HG03280 (cell line): Measurements from ENCODE around the gene GEMIN5.
"Not testable (repeated sequence)": the region's sequence is repeated elsewhere in the genome, so short reads cannot be mapped to it uniquely, and the experiment has no call there.

ENCODE experiments used
- ATAC-seq: cut with Tn5 transposase; IDR thresholded peaks from one replicate; pipeline ENCODE4 v1.9.1; 2021; ENCODE audit warnings: mild to moderate bottlenecking, moderate library complexity; ENCODE audit not compliant: unreplicated experiment

The GEMIN5 gene

GRCh38 chr5:154937718-154938466 is at the start of gene GEMIN5:
Gene GEMIN5, minus strand, starts transcription at chr5:154938211. Its CDS starts 78 bp downstream, at chr5:154938133.
- peak; percentile 86 for ATAC-seq

DNA sequence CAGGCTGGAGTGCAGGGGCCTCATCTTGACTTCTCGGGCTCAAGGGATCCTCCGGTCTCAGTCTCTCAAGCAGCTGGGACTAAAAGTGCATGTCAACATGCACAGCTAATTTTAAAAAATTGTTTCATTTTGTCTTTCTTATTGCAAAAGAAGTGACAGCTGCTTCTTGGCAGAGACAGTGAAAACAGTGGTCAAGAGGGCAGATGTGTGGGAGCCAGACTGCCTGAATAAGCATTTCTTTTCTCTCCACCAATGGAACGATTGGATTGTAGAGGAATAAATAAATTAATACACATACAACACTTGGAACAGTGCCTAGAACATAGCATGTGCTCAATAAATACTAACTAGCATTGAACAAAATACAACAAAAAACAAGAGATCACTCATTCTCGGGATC is 48.1 kb upstream of the GEMIN5 start:
- ATAC-seq = no peak

DNA sequence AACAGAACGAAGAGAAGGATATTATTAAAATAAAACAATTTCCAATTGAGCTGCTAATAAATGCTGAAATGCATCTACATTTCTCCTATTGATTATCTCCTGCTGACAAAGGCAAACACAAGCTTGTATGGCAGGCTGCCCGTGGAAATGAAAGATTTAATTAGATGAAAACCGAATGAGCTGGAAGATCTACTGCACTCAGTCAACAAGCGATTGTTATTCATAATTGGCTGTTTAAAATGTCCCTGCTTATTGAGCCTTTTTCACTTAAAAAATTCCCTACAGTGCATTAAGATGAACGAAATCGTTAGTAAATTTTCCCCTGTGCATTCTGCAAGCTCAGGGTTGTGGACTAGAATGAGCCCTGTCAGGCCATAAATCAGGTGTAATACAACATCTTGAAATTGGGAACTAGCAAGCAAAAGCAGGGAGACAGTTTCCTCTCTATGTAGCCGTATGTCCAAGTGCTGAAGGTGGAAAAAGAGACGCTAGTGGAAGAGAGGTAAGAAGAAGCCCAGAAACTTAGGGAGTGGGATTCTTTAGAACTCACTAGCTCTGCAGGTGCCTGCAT is 47.0 kb upstream of the GEMIN5 start:
- no peak for ATAC-seq

DNA sequence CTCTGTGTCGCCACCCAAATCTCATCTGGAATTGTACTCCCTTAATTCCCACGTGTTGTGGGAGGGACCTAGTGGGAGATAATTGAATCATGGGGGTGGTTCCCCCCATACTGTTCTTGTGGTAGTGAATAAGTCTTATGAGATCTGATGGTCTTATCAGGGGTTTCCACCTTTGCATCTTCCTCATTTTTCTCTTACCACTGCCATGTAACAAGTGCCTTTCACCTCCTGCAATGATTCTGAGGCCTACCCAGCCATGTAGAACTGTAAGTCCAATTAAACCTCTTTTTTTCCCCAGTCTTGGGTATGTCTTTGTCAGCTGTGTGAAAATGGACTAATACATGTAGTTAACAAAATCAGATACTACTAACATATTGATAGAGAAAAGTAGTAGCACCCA is 40.3 kb upstream of the GEMIN5 start:
- ATAC-seq = not testable (repeated sequence)

DNA sequence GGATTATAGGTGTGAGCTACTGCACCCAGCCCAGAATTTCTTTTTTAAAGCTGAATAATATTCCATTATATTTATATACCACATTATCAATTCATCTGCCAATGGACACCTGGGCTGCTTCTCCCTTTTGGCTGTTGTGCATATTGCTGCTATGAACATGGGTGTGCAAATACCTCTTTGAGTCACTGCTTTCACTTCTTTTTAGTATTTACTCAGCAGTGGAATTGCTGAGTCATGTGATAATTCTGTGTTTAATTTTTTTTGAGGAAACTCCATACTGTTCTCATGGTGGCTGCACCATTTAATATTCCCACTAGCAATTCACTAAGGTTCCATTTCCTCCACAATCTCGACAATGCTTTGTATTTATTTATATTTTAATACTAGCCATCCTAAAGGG is 39.4 kb upstream of the GEMIN5 start:
- ATAC-seq = no peak

DNA sequence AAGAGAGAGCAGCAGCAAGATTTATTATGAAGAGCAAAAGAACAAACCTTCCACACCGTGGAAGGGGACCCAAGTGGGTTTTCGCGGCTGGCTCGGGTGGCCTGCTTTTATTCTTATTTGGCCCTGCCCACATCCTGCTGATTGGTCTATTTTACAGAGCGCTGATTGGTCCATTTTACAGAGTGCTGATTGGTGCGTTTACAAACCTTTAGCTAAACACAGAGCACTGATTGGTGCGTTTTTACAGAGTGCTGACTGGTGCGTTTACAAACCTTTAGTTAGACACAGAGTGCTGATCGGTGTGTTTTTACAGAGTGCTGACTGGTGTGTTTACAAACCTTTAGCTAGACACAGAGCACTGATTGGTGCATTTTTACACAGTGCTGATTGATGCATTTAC is 38.1 kb upstream of the GEMIN5 start:
- ATAC-seq = not testable (repeated sequence)

DNA sequence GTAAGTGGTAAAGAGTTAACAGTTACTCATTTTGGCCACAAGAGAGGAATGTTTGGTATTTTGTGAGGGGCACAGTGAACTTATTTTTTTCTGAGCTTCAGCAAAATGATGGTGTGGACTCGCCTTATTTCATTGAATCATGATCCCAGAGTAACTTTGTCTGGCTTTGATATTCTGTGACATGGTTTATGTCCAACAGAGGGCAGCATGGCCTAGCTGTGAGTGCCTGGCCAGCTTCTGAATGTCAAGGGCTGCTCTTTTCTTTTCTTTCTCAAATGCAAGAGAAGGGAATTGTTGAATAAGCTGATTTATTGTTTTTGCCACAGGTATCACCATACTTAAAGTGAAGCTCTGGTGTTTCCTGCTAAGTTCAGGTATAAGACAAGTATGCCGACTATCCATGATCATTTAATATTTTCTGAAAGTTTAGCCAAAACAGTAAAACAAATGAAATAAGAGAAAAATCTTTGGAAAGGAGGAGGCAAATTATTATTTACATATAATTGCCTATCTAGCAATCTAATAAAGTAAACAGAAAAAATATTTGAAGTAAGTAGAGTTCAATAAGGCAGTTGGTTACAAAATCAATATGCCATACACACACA is 34.6 kb upstream of the GEMIN5 start:
- no peak for ATAC-seq

DNA sequence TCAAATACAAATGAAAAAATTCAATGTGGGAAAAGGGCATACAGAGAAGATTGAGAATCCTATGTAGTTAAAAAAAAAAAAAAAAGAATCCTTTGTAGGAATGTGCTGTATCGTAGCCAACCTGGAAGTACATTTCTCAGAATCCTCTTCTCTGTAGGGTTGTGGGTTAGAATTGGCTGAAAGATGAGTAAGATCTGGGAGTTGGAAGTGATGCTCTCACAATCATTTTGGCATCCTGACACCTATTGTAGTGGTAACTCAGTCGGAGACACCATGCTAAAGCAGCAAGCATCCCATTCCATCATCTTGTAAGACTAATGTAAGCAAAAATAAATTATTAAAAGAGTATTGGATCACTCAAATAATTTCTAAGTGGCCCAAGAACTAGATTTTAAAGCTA is 33.5 kb upstream of the GEMIN5 start:
- ATAC-seq = no peak

GRCh38 chr5:154970759-154971158 is 32.7 kb upstream of the GEMIN5 start:
- ATAC-seq = no peak

- no peak for ATAC-seq
Observed at GRCh38 chr5:154968953-154969352, 30.9 kb upstream of the GEMIN5 start.

GRCh38 chr5:154967421-154968024 is 29.5 kb upstream of the GEMIN5 start:
- ATAC-seq = no peak

- ATAC-seq = no peak
Observed at GRCh38 chr5:154966874-154967273, 28.9 kb upstream of the GEMIN5 start.

GRCh38 chr5:154966081-154966841 is 28.2 kb upstream of the GEMIN5 start:
- ATAC-seq = no peak

- peak; percentile 86 for ATAC-seq
Observed at GRCh38 chr5:154962494-154962893, 24.5 kb upstream of the GEMIN5 start.

DNA sequence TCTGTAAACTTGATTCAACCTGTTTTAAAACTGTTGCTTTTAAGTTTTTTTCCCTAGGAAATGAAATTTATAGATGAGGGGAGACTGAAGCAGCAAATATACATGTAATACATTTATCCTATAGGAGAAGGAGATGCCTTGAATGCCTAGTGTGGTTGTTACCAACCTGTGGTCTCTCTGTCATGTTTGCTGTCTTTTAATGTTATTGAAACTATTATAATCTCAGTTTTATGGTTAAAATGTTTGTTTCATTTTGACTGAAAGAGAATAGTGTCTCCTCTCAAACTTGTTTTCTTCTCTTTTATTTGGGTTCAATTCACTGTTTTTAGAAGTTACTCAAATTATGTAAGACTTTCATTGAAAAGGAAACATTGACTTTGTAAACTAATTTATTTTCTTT is 18.7 kb upstream of the GEMIN5 start:
- no peak for ATAC-seq

GRCh38 chr5:154949781-154950180 is 11.8 kb upstream of the GEMIN5 start:
- no peak for ATAC-seq

DNA sequence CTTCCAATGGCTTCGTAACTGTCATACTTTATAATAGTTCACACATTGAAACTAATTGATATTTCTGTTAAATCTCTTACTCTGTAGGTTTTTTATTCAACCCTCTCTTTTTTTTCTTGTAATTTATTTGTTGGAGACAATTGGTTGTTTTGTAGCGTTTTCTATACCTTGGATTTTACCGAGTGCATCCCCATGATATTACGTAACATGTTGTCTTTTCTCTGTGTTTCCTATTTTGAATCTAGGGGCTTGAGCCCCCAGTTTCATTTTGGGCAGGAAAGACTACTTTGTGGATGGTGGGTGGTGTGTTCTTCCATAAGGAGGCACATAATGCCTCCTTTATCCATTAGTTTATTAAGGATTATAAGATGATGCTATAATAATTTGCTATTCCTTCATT is 10.3 kb upstream of the GEMIN5 start:
- no peak for ATAC-seq

- no peak for ATAC-seq
Observed at GRCh38 chr5:154947778-154948177, 9.8 kb upstream of the GEMIN5 start.

DNA sequence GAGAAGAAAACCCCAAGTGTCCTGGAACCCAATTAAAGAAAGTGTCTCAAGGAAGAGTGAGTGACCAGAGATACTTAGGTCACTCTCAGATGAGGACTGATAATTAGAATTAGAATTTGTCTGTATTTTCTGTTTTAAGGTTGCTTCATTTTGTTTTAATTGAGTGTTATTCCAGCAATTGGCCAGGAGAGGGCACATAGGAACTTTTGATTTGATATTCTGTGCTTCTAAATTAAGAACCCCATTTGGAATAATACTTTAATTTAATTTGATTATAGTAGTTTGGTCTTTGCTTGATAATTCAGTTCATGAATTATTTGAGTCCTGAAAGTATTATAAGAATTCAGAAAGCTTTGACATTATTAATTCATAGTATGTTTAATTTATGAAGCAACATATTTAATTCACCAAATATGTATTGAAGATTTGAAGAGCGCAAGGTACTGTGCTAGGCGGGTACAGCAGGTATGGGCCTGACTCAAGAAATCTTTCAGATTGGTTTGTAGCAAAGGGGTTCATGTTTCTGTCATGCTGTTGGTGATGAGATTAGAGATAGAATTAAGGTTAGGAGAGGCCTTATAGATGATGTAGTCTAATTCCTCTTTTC is 7.8 kb upstream of the GEMIN5 start:
- no peak for ATAC-seq

- ATAC-seq = no peak
Observed at GRCh38 chr5:154944716-154945115, 6.7 kb upstream of the GEMIN5 start.

DNA sequence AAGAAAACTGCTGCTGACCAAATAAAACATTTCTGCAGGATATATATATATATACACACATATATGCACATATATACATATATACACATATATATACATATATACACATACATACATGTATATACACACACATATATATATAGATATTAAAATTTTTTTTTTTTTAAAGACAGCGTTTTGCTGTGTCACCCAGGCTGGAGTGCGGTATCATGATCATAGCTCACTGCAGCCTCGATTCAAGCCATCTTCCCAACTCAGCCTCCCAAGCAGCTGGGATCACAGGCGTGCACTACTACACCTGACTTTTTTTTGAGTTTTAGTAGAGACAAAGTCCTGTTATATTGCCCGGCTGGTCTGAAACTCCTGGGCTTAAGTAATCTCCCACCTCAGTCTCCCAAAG is 5.5 kb upstream of the GEMIN5 start:
- ATAC-seq = no peak
